Measurements from ENCODE around the gene POMT2.

GRCh38 chr14:77230914-77231313, 89.8 kb downstream of the POMT2 start:
- TF ChIP-seq, protein P1, sequence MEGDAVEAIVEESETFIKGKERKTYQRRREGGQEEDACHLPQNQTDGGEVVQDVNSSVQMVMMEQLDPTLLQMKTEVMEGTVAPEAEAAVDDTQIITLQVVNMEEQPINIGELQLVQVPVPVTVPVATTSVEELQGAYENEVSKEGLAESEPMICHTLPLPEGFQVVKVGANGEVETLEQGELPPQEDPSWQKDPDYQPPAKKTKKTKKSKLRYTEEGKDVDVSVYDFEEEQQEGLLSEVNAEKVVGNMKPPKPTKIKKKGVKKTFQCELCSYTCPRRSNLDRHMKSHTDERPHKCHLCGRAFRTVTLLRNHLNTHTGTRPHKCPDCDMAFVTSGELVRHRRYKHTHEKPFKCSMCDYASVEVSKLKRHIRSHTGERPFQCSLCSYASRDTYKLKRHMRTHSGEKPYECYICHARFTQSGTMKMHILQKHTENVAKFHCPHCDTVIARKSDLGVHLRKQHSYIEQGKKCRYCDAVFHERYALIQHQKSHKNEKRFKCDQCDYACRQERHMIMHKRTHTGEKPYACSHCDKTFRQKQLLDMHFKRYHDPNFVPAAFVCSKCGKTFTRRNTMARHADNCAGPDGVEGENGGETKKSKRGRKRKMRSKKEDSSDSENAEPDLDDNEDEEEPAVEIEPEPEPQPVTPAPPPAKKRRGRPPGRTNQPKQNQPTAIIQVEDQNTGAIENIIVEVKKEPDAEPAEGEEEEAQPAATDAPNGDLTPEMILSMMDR (IDR thresholded peaks at IDR 0.05), result no peak
- TF ChIP-seq POLR2A (IDR thresholded peaks at IDR 0.05) (no peak), EP300 (IDR thresholded peaks at IDR 0.05) (no peak)
